ENCODE data around the gene FAM168A. TPM values are rescaled to one million over a fixed set of nuclear protein-coding genes. Genes with fewer than 3 reads are reported as not detected.
"Not testable (repeated sequence)": the region's sequence is repeated elsewhere in the genome, so short reads cannot be mapped to it uniquely, and the experiment has no call there.

FAM168A gene
- total RNA-seq, 2 experiments from 2014 or later = 22.2 to 24.0 TPM

DNA sequence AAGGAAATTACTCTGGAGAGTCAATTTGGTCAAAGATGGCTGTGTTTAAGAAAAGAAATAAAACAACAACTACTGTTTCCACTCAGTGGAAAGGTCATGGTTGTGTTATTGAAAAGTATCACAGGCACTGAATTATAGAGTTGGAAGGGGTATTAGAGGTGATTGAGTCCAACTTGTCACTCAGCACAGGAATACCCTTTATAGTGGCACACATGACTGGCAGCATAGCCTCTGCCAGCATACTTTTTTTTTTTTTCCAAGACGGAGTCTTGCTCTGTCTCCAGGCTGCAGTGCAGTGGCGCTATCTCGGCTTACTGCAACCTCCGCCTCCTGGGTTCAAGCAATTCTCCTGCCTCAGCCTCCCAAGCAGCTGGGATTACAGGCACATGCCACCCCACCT, 161.1 kb downstream of the FAM168A start:
- H3K27ac Mint-ChIP-seq; DNase-seq; H3K9me3 Mint-ChIP-seq; POLR2A ChIA-PET; H3K27me3 Mint-ChIP-seq; H3K4me1 Mint-ChIP-seq; H3K36me3 Mint-ChIP-seq (ENCODE audit: low read depth); H3K4me3 Mint-ChIP-seq: not testable (repeated sequence)
- CTCF ChIA-PET = interaction anchor here (1.2 kb wide), 2 partner anchors 86 to 101 kb away, joined by 3 read pairs; no protein-coding TSS in a partner anchor

GRCh38 chr11:73431396-73431795, 166.5 kb downstream of the FAM168A start:
- Mint-ChIP-seq H3K27me3 (no peaks in the 10 kb centered on the region), H3K4me1 (peaks cover 6% of the 10 kb centered on the region), H3K9me3 (no peaks in the 10 kb centered on the region), H3K4me3 (no peak overlapping the region), H3K27ac (no peak overlapping the region), H3K36me3 (ENCODE audit: low read depth) (no peaks in the 10 kb centered on the region)
- POLR2A ChIA-PET = no interaction called here
- DNase-seq = no peak
- CTCF ChIA-PET = no interaction called here

DNA sequence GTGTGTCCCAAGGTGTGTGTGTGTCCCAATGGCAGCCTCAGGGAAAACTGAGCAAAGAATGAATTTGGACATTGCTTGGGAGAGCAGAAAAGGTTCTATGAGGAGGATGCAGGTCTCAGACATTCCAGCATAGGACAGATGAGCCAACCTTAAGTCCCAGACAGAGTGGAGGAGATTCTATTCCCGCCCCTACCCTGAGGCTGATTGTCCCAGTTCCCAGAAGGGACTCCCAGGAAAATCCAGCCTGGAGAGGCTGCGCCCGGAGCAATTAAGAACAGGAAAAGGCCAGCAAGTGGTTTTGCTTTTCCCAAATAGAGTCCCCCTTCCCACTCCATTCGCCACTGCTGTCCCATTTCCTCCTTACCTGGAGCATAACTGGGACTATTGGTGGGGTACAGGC, 167.6 kb downstream of the FAM168A start:
- POLR2A ChIA-PET = interaction anchor here (1.2 kb wide), 1 partner anchor 9 kb away, joined by 4 read pairs; no protein-coding TSS in a partner anchor
- no peaks in the 10 kb centered on the region for H3K27me3 Mint-ChIP-seq
- no peaks in the 10 kb centered on the region for H3K36me3 Mint-ChIP-seq (ENCODE audit: low read depth)
- H3K9me3 Mint-ChIP-seq = no peaks in the 10 kb centered on the region
- CTCF ChIA-PET = interaction anchor here (1.4 kb wide), 1 partner anchor 123 kb away, joined by 3 read pairs; no protein-coding TSS in a partner anchor
- peaks cover 6% of the 10 kb centered on the region for H3K4me1 Mint-ChIP-seq
- H3K4me3 Mint-ChIP-seq = no peak overlapping the region
- H3K27ac Mint-ChIP-seq = no peak overlapping the region
- no peak for DNase-seq

GRCh38 chr11:73429121-73429750, 168.7 kb downstream of the FAM168A start:
- no peaks in the 10 kb centered on the region for H3K27me3 Mint-ChIP-seq
- no peak overlapping the region for H3K4me3 Mint-ChIP-seq
- CTCF ChIA-PET = interaction anchor here (0.6 to 1.4 kb wide), 2 partner anchors 68 to 122 kb away, joined by 3 read pairs; no protein-coding TSS in a partner anchor
- no peak for DNase-seq
- POLR2A ChIA-PET = interaction anchor here (1.2 kb wide), 1 partner anchor 10 kb away, joined by 4 read pairs; no protein-coding TSS in a partner anchor
- no peak overlapping the region for H3K27ac Mint-ChIP-seq
- no peaks in the 10 kb centered on the region for H3K9me3 Mint-ChIP-seq
- peaks cover 6% of the 10 kb centered on the region for H3K4me1 Mint-ChIP-seq
- no peaks in the 10 kb centered on the region for H3K36me3 Mint-ChIP-seq (ENCODE audit: low read depth)

- no peak for DNase-seq
- Mint-ChIP-seq H3K27ac (no peak overlapping the region), H3K27me3 (no peaks in the 10 kb centered on the region), H3K4me1 (peaks cover 6% of the 10 kb centered on the region), H3K4me3 (no peak overlapping the region), H3K36me3 (ENCODE audit: low read depth) (no peaks in the 10 kb centered on the region), H3K9me3 (no peaks in the 10 kb centered on the region)
- ChIA-PET CTCF (interaction anchor here (0.7 kb wide), 1 partner anchor 78 kb away, joined by 3 read pairs; no protein-coding TSS in a partner anchor), POLR2A (interaction anchor here (1.0 kb wide), 1 partner anchor 14 kb away, joined by 3 read pairs; no protein-coding TSS in a partner anchor)
Observed at GRCh38 chr11:73428699-73429098, 169.2 kb downstream of the FAM168A start.

DNA sequence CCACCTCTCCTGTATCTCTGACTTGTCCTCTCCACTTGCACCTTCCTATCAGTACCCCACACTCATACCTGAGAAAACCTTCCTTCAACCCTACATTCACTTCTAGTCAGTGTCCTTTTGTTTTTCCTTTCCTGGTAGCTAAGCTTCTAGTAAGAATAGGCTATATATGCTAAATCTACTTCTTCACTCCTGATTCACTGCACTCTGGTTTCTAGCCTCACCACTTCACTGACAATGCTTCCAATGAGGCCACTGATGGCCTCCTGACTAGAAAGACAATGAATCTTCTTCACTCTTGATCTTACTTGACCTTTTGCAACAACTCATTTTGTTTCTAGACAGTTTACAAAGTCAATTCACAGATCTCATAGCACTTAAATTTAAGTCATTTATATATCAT, 169.7 kb downstream of the FAM168A start:
- Mint-ChIP-seq H3K36me3 (ENCODE audit: low read depth) (no peaks in the 10 kb centered on the region), H3K4me1 (peaks cover 6% of the 10 kb centered on the region), H3K4me3 (no peak overlapping the region), H3K27ac (no peak overlapping the region), H3K27me3 (no peaks in the 10 kb centered on the region), H3K9me3 (no peaks in the 10 kb centered on the region)
- DNase-seq = no peak
- CTCF ChIA-PET = interaction anchor here (0.7 kb wide), 1 partner anchor 77 kb away, joined by 3 read pairs; no protein-coding TSS in a partner anchor
- POLR2A ChIA-PET = interaction anchor here (1.0 kb wide), 1 partner anchor 13 kb away, joined by 3 read pairs; no protein-coding TSS in a partner anchor

- no peaks in the 10 kb centered on the region for H3K9me3 Mint-ChIP-seq
- H3K27ac Mint-ChIP-seq = no peak overlapping the region
- DNase-seq = no peak
- CTCF ChIA-PET = no interaction called here
- H3K27me3 Mint-ChIP-seq = no peaks in the 10 kb centered on the region
- H3K36me3 Mint-ChIP-seq (ENCODE audit: low read depth) = no peaks in the 10 kb centered on the region
- POLR2A ChIA-PET = no interaction called here
- H3K4me3 Mint-ChIP-seq = no peak overlapping the region
- peaks cover 6% of the 10 kb centered on the region for H3K4me1 Mint-ChIP-seq
Observed at GRCh38 chr11:73426219-73426850, 171.6 kb downstream of the FAM168A start.

DNA sequence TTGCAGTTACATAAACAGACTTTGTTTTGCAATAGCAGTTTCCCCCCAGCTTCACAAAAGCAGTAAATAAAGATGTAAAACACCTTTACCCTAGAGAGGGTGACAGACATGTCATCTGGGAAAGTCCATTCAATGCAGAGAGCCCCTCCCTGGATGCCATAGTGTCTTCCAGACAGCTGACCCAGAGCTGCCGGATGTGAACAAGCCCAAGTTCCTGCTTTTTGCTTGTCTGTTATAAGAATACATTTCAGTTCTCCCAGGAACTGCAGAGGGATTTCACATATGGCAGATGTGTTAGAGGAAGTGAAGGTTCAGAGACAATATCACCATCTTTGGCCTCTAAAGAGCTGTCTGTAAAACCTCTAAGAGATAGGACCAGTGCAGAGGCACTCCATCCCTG, 172.8 kb downstream of the FAM168A start:
- no peak for DNase-seq
- peaks cover 6% of the 10 kb centered on the region for H3K4me1 Mint-ChIP-seq
- ChIA-PET POLR2A (no interaction called here), CTCF (no interaction called here)
- H3K27ac Mint-ChIP-seq = no peak overlapping the region
- no peaks in the 10 kb centered on the region for H3K27me3 Mint-ChIP-seq
- H3K9me3 Mint-ChIP-seq = no peaks in the 10 kb centered on the region
- H3K36me3 Mint-ChIP-seq (ENCODE audit: low read depth) = no peaks in the 10 kb centered on the region
- no peak overlapping the region for H3K4me3 Mint-ChIP-seq

GRCh38 chr11:73423506-73423905, 174.4 kb downstream of the FAM168A start:
- Mint-ChIP-seq H3K27ac (no peak overlapping the region), H3K4me3 (no peak overlapping the region), H3K27me3 (no peaks in the 10 kb centered on the region), H3K9me3 (no peaks in the 10 kb centered on the region), H3K36me3 (ENCODE audit: low read depth) (no peaks in the 10 kb centered on the region), H3K4me1 (peaks cover 6% of the 10 kb centered on the region)
- DNase-seq = no peak
- ChIA-PET POLR2A (no interaction called here), CTCF (no interaction called here)

DNA sequence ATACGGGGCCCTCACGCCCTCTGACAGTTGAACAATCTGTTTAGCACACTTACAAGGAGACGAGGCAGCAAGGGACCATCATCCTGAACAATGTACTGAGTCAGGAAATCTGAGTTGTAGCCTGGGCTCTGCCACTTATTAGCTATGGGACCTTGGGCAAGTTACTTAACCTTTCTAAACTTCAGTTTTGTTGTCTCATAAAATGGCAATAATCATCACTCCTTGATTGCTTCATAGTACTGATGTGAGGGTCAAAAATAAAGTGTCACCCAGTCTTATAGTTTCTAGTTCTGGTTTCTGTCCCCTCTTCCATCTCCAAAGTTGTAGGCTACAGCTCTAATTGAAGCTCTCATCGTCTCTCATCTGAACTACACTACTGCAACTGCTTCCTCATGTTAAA, 175.0 kb downstream of the FAM168A start:
- no peaks in the 10 kb centered on the region for H3K27me3 Mint-ChIP-seq
- H3K36me3 Mint-ChIP-seq (ENCODE audit: low read depth) = peaks cover 5% of the 10 kb centered on the region
- no peaks in the 10 kb centered on the region for H3K9me3 Mint-ChIP-seq
- no peak for DNase-seq
- ChIA-PET CTCF (no interaction called here), POLR2A (no interaction called here)
- H3K4me3 Mint-ChIP-seq = no peak overlapping the region
- H3K27ac Mint-ChIP-seq = no peak overlapping the region
- H3K4me1 Mint-ChIP-seq = peaks cover 1% of the 10 kb centered on the region

DNA sequence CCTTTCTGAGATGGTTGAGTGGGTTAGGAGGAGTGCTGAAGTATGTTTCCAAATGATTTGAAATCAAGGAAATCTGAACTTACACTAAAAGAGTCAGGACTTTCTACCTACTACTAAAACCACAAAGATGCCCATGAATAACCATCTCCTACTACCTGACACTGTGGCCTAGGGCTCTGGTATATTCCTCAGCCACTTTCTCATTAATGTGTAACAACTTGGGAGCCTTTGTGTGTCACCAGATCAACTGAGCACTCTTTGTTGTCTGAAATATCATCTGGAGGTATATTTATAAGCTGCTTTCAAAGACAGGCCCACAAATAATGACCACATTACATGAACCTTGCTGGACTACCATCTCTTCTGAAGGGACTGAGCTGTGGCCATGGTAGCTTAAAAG, 177.8 kb downstream of the FAM168A start:
- CTCF ChIA-PET = no interaction called here
- Mint-ChIP-seq H3K4me3 (no peak overlapping the region), H3K9me3 (no peaks in the 10 kb centered on the region), H3K27me3 (no peaks in the 10 kb centered on the region), H3K4me1 (peaks cover 2% of the 10 kb centered on the region), H3K27ac (no peak overlapping the region), H3K36me3 (ENCODE audit: low read depth) (peaks cover 7% of the 10 kb centered on the region)
- no peak for DNase-seq
- POLR2A ChIA-PET = no interaction called here

- no peaks in the 10 kb centered on the region for H3K9me3 Mint-ChIP-seq
Observed at GRCh38 chr11:73416786-73417185, 181.1 kb downstream of the FAM168A start.

GRCh38 chr11:73415854-73416615, 181.9 kb downstream of the FAM168A start:
- no peak overlapping the region for H3K4me3 Mint-ChIP-seq
- POLR2A ChIA-PET = interaction anchor here (1.3 kb wide), 1 partner anchor 20 kb away, joined by 3 read pairs; no protein-coding TSS in a partner anchor
- CTCF ChIA-PET = interaction anchor here (0.6 to 2.1 kb wide), 3 partner anchors 61 to 65 kb away, joined by 3 to 12 read pairs (median 5); no protein-coding TSS in a partner anchor
- no peak overlapping the region for H3K27ac Mint-ChIP-seq
- H3K27me3 Mint-ChIP-seq = no peaks in the 10 kb centered on the region
- H3K36me3 Mint-ChIP-seq (ENCODE audit: low read depth) = peaks cover 7% of the 10 kb centered on the region
- H3K9me3 Mint-ChIP-seq = no peaks in the 10 kb centered on the region
- peaks cover 7% of the 10 kb centered on the region for H3K4me1 Mint-ChIP-seq
- DNase-seq = no peak

More at GRCh38 chr11:73416786-73417185, 181.1 kb downstream of the FAM168A start:
- H3K36me3 Mint-ChIP-seq (ENCODE audit: low read depth) = peaks cover 7% of the 10 kb centered on the region
- CTCF ChIA-PET = interaction anchor here (0.6 to 1.3 kb wide), 2 partner anchors 62 to 66 kb away, joined by 3 to 5 read pairs; no protein-coding TSS in a partner anchor
- H3K27me3 Mint-ChIP-seq = no peaks in the 10 kb centered on the region
- no peak overlapping the region for H3K27ac Mint-ChIP-seq
- DNase-seq = no peak
- H3K4me3 Mint-ChIP-seq = no peak overlapping the region
- H3K4me1 Mint-ChIP-seq = peaks cover 7% of the 10 kb centered on the region
- POLR2A ChIA-PET = no interaction called here
